CD4-positive, alpha-beta T cell (primary cell): ENCODE data around the gene PTPRN2. TPM values are rescaled to one million over a fixed set of nuclear protein-coding genes. Genes with fewer than 3 reads are reported as not detected.

Source experiments
- ATAC-seq: fragments of 200-7000 bp; cut with Tn5 transposase; one replicate; pipeline ENCODE4 v1.10.0; 2022; ENCODE audit warnings: mild to moderate bottlenecking; ENCODE audit not compliant: poor library complexity
- CTCF ChIA-PET: fragments of 350-600 bp; sonication (Branson Sonifier 250); formaldehyde crosslinking; loops from one replicate; lab custom pipeline; 2021; ENCODE audit warnings: antibody characterized with exemption, inconsistent platforms; lab: Charles Lee
- POLR2A ChIA-PET: fragments of 350-600 bp; sonication (Branson Sonifier 250); formaldehyde crosslinking; loops from one replicate; lab custom pipeline; 2021; ENCODE audit warnings: antibody characterized with exemption, inconsistent platforms; lab: Charles Lee
- DNase-seq, 14 experiments: peaks; one replicate each; pipeline ENCODE4 v3.0.0-alpha.2; 2013 to 2020; ENCODE audit warnings: mixed read lengths in 2 of 14
- H3K27ac ChIP-seq, 2 donors: one replicate each; pipeline versions ENCODE4 v1.5.1 to v1.7.0; 2013; ENCODE audit warnings: low read length in 2 of 2, low read depth in 1 of 2, mild to moderate bottlenecking in 1 of 2
- H3K27me3 ChIP-seq, 2 experiments: 1 replicate in 1 of 2; 2 replicates in 1 of 2; pipeline versions ENCODE4 v1.6.1 to v1.7.0; 2013; ENCODE audit warnings: low read length in 2 of 2, control low read depth in 1 of 2, mild to moderate bottlenecking in 1 of 2, moderate library complexity in 1 of 2; ENCODE audit not compliant: insufficient read depth in 2 of 2, control insufficient read depth in 1 of 2
- H3K36me3 ChIP-seq: one replicate; pipeline ENCODE4 v1.6.1; 2013; ENCODE audit warnings: low read length, control low read depth; ENCODE audit not compliant: insufficient read depth
- H3K4me1 ChIP-seq: one replicate; pipeline ENCODE4 v1.6.1; 2013; ENCODE audit warnings: low read length, control low read depth; ENCODE audit not compliant: insufficient read depth
- H3K4me3 ChIP-seq: one replicate; pipeline ENCODE4 v1.5.1; 2013; ENCODE audit warnings: mild to moderate bottlenecking, low read length, moderate library complexity
- H3K9me3 ChIP-seq, 2 experiments: 1 replicate in 1 of 2; 2 replicates in 1 of 2; pipeline versions ENCODE4 v1.6.1 to v1.7.0; 2013; ENCODE audit warnings: low read length in 2 of 2, mild to moderate bottlenecking in 2 of 2, control low read depth in 1 of 2, moderate library complexity in 1 of 2; ENCODE audit not compliant: control insufficient read depth in 1 of 2, insufficient read depth in 1 of 2
- H3K27ac Mint-ChIP-seq: one replicate; pipeline ENCODE4 v1.8.0; 2020; ENCODE audit warnings: mixed read lengths
- H3K27me3 Mint-ChIP-seq: one replicate; pipeline ENCODE4 v1.8.0; 2021; ENCODE audit warnings: mixed read lengths
- H3K36me3 Mint-ChIP-seq: one replicate; pipeline ENCODE4 v1.8.0; 2021; ENCODE audit warnings: low read depth, mixed read lengths
- H3K4me1 Mint-ChIP-seq: one replicate; pipeline ENCODE4 v1.8.0; 2021; ENCODE audit warnings: low read depth, mixed read lengths
- H3K4me3 Mint-ChIP-seq: one replicate; pipeline ENCODE4 v1.8.0; 2020; ENCODE audit warnings: mild to moderate bottlenecking, mixed read lengths
- H3K9me3 Mint-ChIP-seq: one replicate; pipeline ENCODE4 v1.8.0; 2020; ENCODE audit warnings: mixed read lengths
- intact Hi-C, 2 experiments: fragments of 100-400 bp; cut with DNase I in 1 of 2; cut with micrococcal nuclease in 1 of 2; formaldehyde crosslinking; loops; one replicate each; pipeline versions ENCODE4 v1.15.1 to v1.9.0; 2023 to 2025; cut with DNase I, micrococcal nuclease
- total RNA-seq, 174 experiments: library from RNA in 2 of 174; stranded (reverse) in 2 of 174; gene quantifications; one replicate each; pipeline ENCODE4 v1.2.3 and lab custom pipeline; 2021 to 2026
- TF ChIP-seq, protein P1 (sequence below): fragments of 200-600 bp; IDR thresholded peaks from one replicate; pipeline ENCODE4 v1.8.0; 2022; ENCODE audit warnings: antibody characterized with exemption, mild to moderate bottlenecking

The PTPRN2 gene
- total RNA-seq, 2 experiments from 2014 or later, result 0.34 to 0.44 TPM

DNA sequence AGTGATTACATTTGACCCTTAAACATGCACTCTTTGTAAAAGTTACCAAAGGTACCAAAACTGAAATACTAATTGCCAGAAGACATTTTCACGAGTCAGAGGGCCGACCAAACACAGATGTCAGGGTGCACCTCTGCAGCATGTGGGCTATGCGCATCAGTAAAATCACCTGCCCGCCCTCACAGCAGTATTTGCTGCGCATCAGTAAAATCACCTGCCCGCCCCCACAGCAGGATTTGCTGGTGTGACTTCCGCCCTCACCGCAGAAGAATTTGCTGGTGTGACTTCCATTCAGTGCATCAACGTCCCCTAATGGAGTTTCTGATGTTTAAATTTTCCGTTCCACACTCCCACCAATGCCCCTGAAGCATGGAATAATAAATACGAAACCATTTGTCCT is 202.9 kb downstream of the PTPRN2 start:
- Mint-ChIP-seq H3K27ac (no peak overlapping the region), H3K4me3 (no peak overlapping the region), H3K4me1 (no peaks in the 10 kb centered on the region), H3K27me3 (no peaks in the 10 kb centered on the region), H3K36me3 (no peaks in the 10 kb centered on the region), H3K9me3 (no peaks in the 10 kb centered on the region)
- POLR2A ChIA-PET, result no interaction called here
- DNase-seq (no peak), ATAC-seq (no peak)
- Histone ChIP-seq H3K4me3 (no peak overlapping the region), H3K27me3 (peaks cover 0 to 2% of the 10 kb centered on the region in 2 experiments), H3K9me3 (peaks cover 0 to 28% of the 10 kb centered on the region in 2 experiments), H3K27ac (no peak overlapping the region), H3K4me1 (no peaks in the 10 kb centered on the region), H3K36me3 (no peaks in the 10 kb centered on the region)
- intact Hi-C loops, result no loop called here
- CTCF ChIA-PET, result no interaction called here
- TF ChIP-seq, protein P1, sequence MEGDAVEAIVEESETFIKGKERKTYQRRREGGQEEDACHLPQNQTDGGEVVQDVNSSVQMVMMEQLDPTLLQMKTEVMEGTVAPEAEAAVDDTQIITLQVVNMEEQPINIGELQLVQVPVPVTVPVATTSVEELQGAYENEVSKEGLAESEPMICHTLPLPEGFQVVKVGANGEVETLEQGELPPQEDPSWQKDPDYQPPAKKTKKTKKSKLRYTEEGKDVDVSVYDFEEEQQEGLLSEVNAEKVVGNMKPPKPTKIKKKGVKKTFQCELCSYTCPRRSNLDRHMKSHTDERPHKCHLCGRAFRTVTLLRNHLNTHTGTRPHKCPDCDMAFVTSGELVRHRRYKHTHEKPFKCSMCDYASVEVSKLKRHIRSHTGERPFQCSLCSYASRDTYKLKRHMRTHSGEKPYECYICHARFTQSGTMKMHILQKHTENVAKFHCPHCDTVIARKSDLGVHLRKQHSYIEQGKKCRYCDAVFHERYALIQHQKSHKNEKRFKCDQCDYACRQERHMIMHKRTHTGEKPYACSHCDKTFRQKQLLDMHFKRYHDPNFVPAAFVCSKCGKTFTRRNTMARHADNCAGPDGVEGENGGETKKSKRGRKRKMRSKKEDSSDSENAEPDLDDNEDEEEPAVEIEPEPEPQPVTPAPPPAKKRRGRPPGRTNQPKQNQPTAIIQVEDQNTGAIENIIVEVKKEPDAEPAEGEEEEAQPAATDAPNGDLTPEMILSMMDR, result no peak

DNA sequence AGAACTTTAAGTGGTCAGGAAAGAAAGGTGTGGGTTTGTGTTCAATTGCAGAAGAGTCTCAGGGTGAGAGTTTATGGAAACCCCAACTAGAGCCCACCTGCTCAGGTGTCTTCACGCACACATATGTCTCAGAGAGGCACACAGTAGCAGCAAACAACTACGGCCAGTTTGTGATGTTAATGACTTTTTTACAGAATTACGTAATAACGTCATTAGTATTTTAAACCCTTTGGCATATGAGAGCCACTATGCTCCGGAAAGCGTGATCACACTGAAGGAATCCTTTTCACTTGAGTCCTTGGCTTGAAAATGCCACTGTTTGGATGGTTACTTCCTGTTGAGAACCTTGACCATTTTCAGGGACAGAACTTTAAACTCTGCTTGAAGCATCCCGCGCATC is 204.0 kb downstream of the PTPRN2 start:
- Histone ChIP-seq H3K4me3 (no peak overlapping the region), H3K9me3 (peaks cover 0 to 32% of the 10 kb centered on the region in 2 experiments), H3K27me3 (peaks cover 0 to 2% of the 10 kb centered on the region in 2 experiments), H3K4me1 (no peaks in the 10 kb centered on the region), H3K36me3 (no peaks in the 10 kb centered on the region), H3K27ac (no peak overlapping the region)
- TF ChIP-seq, protein P1, result no peak
- H3K4me1 Mint-ChIP-seq, result no peaks in the 10 kb centered on the region
- intact Hi-C loops, result no loop called here
- no peaks in the 10 kb centered on the region for H3K36me3 Mint-ChIP-seq
- no peaks in the 10 kb centered on the region for H3K27me3 Mint-ChIP-seq
- H3K9me3 Mint-ChIP-seq, result peaks cover 6% of the 10 kb centered on the region
- DNase-seq (no peak), ATAC-seq (no peak)
- H3K27ac Mint-ChIP-seq, result no peak overlapping the region
- POLR2A ChIA-PET, result no interaction called here
- CTCF ChIA-PET, result no interaction called here
- H3K4me3 Mint-ChIP-seq, result no peak overlapping the region

DNA sequence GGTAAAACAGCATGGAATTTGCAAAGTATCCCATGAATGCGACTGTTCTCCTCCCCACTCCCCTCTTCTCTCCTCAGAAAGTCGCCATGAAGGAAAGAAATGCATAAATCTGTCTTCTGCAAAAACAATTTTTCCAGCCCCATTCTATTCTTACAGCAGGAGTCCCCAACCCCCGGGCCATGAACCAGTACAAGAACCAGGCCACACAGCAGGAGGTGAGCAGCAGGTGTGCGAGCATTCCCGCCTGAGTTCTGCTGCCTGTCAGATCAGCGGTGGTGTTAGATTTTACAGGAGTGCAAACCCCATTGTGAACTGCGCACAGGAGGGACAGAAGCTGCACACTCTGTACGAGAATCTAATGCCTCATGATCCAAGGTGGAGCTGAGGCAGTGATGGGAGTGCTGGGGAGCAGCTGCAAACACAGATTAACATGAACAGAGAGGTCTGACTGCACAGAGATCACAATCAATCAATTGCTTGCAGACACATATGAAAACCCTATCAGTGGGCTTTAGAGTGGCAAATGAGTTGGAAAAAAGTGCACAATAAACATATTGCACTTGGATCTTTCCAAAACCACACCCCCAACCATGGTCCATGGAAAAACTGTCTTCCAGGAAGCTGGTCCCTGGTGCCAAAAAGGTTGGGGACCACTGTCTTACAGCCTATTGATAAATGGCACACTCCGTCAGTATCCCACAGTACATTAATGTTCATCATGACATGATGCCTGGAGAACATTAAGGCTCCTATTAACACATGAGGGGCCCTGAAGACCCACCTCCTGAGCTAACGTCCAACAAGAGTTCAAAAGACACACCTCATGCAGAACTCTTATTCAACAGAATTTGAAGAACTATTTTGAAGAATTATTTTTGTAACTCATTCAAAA is 205.0 kb downstream of the PTPRN2 start:
- H3K4me1 Mint-ChIP-seq, result no peaks in the 10 kb centered on the region
- H3K27me3 Mint-ChIP-seq, result no peaks in the 10 kb centered on the region
- Histone ChIP-seq H3K9me3 (peaks cover 0 to 32% of the 10 kb centered on the region in 2 experiments), H3K27ac (no peak overlapping the region), H3K4me3 (no peak overlapping the region), H3K4me1 (no peaks in the 10 kb centered on the region), H3K27me3 (peaks cover 0 to 2% of the 10 kb centered on the region in 2 experiments), H3K36me3 (no peaks in the 10 kb centered on the region)
- intact Hi-C loops, result no loop called here
- no peak overlapping the region for H3K4me3 Mint-ChIP-seq
- DNase-seq (no peak), ATAC-seq (no peak)
- no peaks in the 10 kb centered on the region for H3K36me3 Mint-ChIP-seq
- ChIA-PET POLR2A (no interaction called here), CTCF (no interaction called here)
- H3K9me3 Mint-ChIP-seq, result peaks cover 6% of the 10 kb centered on the region
- H3K27ac Mint-ChIP-seq, result no peak overlapping the region
- TF ChIP-seq, protein P1, result no peak
